Stimulated activated CD4-positive, alpha-beta T cell treated with anti-CD3 and anti-CD28 coated beads, TNF-alpha, amount 100 ng/mL, for 48 hours (primary cell): ENCODE measurements around the gene GM2A.
"Not testable (repeated sequence)": the region's sequence is repeated elsewhere in the genome, so short reads cannot be mapped to it uniquely, and the experiment has no call there.

Experiments used
- DNase-seq, 3 donors: peaks; one replicate each; pipeline ENCODE4 v3.0.0-alpha.2; 2020; ENCODE audit warnings: low read depth in 3 of 3

GM2A gene

GRCh38 chr5:151286246-151286645 lies 33.3 kb downstream of the GM2A start:
- DNase-seq = no peak

GRCh38 chr5:151288180-151288579 lies 35.2 kb downstream of the GM2A start:
- DNase-seq = no peak

GRCh38 chr5:151293624-151294023 lies 40.6 kb downstream of the GM2A start:
- DNase-seq = no peak

- no peak for DNase-seq
Observed at GRCh38 chr5:151295138-151295537, 42.2 kb downstream of the GM2A start.

GRCh38 chr5:151295791-151296477 lies 42.9 kb downstream of the GM2A start:
- DNase-seq = no peak

GRCh38 chr5:151296478-151296830 lies 43.5 kb downstream of the GM2A start:
- DNase-seq = no peak

- DNase-seq = no peak
Observed at GRCh38 chr5:151296974-151297373, 44.0 kb downstream of the GM2A start.

GRCh38 chr5:151298063-151298855 lies 45.3 kb downstream of the GM2A start:
- no peak for DNase-seq

GRCh38 chr5:151303666-151304065 lies 50.7 kb downstream of the GM2A start, which contains the start of gene SLC36A3:
SLC36A3 (minus strand) TSS chr5:151303766; CDS start chr5:151303354, 412 bp downstream.
- DNase-seq = no peak

GRCh38 chr5:151309266-151309665 lies 56.3 kb downstream of the GM2A start:
- not testable (repeated sequence) for DNase-seq

GRCh38 chr5:151309821-151310220 lies 56.8 kb downstream of the GM2A start:
- DNase-seq = not testable (repeated sequence)

- DNase-seq = no peak
Observed at GRCh38 chr5:151310932-151311331, 57.9 kb downstream of the GM2A start.

GRCh38 chr5:151312756-151313324 lies 59.9 kb downstream of the GM2A start:
- DNase-seq = no peak

- DNase-seq = no peak
Observed at GRCh38 chr5:151313357-151313756, 60.4 kb downstream of the GM2A start.

GRCh38 chr5:151315998-151316597 lies 63.1 kb downstream of the GM2A start:
- peak in 2 of 3 donors; percentile 36 to 37 for DNase-seq

GRCh38 chr5:151317871-151318270 lies 64.9 kb downstream of the GM2A start:
- DNase-seq = no peak

- DNase-seq = no peak
Observed at GRCh38 chr5:151318850-151319732, 66.1 kb downstream of the GM2A start.
